NCI-H1417 (cell line): ENCODE data around the gene MACROD1.

Experiments used
- DNase-seq, 3 experiments: peaks; one replicate each; lab custom pipeline; 2025; lab: John Stamatoyannopoulos, UW

Gene MACROD1

DNA sequence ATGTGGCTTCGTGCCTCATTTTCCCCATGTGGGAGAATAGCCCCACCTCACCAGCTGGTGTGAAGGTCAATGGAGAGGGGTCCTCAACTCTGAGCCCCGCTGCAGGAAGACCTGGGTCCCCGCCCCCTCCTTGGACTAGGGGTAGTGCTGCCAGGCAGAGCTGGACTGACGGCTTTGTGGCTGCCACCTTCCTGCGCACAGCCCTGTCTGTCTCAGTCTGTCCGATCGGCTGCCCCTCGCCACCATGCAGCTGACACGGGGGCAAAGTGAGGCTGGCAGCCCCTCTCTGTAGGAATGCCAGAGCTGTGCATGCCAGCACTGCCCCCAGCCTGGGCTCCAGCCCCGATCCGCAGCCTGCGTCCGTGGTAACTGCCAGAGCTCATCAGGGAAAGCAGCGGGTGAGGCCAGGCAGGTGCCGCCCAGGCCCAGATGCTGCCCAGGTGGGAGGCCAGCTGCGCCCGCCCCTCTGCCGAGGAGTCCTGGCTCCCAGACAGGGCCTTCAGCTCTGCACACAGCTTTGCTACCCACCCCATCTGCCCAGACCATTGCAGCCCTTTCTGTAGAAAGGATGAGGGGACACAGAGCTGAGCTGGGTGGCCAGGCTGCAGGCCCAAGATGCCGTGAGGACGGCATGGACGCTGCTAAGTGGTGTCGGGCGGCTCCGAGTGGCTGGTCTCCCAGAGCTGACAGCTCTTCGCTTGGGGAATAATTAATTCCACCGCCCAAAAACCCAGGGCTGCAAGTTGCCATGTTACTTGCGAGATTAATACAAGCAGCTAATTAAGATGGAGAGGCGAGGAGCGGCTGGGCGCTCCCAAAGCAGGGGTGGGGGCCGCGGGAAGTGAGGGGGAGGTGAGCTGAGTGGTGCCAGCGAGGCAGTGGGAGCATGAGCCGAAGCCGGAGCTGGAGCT lies 149.7 kb downstream of the MACROD1 start:
- DNase-seq, result peak in 2 of 3 experiments; percentile 83 to 91

DNA sequence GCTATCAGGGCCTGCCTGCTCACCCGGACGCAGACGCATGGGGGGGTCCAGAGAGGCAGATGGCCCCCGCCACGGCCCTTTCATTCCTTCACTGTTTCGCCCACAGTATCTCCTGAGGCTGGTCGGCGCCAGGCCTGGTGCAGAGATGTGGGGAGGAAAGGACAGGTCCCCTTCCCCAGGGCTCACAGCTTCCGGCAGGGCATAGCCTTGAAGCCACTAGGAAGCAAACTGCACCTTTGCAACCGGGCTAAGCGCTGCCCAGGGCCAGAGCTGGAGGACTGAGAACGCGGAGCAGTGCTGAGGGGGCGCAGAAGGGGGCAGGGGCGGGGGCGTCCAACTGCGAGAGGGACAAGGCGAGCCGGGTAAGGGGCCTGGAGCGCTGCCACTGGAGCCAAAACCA lies 150.4 kb downstream of the MACROD1 start:
- DNase-seq, result no peak

DNA sequence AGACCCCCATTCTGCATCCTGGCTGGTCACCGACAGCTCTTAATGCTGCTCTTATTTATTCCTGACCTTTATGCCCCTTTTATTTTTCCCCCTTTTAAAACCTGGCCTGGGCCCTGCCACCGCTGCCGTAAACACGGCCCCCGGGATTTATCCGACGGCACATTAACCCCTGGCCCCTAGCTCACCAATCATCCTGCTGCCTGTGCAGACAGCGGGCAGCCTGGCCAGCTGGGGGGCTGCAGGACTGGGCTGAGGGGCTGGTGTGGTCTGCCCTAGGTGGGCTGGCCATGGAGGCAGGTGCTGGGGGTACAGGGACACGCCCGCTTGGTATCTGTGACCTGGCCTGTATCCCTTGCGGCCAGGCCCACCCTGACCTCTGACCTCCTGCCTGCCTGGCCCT lies 151.6 kb downstream of the MACROD1 start:
- no peak for DNase-seq

DNA sequence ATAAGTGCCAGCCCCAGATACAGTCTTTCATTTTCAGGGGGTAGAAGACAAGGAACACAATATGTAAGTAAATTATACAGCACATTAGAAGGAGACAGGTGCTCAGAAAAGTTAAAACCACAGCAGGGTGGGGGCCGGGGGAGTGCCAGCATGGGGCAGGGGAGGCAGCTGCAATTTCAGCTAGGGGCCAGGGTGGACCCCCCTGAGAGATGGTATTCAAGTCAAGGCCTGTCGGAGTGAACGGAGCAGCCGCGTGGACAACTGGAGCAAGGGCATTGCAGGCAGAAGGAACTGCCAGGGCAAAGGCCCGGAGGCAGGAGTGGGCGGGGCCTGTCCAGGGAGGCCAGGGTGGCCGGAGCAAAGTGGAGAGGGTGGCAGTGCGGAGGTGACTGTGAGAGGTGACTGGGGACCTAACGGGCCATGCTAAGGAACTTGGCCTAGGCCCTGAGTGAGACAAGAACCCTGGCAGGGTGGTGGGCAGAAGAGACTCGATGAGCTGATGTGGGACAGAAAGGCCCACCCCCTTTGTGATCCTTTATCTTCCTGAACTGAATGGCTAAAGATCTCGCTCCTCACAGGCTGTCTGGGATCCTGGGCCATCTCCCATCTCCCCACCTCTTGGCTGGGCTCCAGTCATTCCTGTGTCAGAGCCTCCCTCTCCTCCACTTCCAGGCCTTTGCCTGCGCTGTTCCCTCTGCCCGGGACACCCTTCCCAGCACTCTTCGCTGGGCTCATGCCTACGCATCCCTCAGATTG lies 152.6 kb downstream of the MACROD1 start:
- DNase-seq, result peak in 1 of 3 experiments; percentile 54

DNA sequence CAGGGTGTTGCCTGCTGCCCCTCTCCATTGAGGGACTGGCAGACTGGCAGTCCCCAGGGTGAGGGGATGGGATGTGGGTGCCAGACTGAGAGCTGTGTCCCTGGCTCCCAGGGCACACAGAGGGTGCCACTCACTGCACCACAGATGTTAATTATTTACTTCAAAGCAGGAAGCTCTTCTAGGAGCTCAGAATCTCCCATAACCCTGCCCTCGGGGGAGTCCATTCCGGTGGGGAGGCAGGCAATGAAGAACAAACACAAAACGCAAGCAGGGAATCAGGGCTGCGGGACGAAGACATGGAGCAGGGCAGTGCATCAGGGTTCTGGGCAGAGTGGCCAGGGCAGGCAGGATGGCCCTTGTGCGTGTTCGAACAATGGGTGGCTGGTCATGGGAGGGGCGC lies 154.5 kb downstream of the MACROD1 start:
- no peak for DNase-seq

DNA sequence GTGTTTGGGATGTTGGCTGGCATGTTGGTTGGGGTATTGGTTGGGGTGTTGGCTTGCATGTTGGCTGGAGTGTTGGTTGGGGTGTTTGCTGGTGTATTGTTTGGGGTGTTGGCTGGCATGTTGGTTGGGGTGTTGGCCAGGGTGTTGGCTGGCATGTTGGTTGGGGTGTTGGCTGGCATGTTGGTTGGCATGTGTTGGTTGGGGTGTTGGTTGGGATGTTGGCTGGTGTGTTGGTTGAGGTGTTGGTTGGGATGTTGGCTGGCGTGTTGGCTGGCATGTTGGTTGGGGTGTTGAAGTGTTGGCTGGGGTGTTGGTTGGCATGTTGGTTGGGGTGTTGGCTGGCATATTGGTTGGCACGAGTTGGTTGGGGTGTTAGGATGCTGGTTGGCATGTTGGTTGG lies 155.1 kb downstream of the MACROD1 start:
- DNase-seq, result no peak

- no peak for DNase-seq
Observed at GRCh38 chr11:64009710-64010109, 156.2 kb downstream of the MACROD1 start.

GRCh38 chr11:64008914-64009633 lies 156.8 kb downstream of the MACROD1 start:
- no peak for DNase-seq

- DNase-seq, result no peak
Observed at GRCh38 chr11:64008283-64008913, 157.5 kb downstream of the MACROD1 start.

DNA sequence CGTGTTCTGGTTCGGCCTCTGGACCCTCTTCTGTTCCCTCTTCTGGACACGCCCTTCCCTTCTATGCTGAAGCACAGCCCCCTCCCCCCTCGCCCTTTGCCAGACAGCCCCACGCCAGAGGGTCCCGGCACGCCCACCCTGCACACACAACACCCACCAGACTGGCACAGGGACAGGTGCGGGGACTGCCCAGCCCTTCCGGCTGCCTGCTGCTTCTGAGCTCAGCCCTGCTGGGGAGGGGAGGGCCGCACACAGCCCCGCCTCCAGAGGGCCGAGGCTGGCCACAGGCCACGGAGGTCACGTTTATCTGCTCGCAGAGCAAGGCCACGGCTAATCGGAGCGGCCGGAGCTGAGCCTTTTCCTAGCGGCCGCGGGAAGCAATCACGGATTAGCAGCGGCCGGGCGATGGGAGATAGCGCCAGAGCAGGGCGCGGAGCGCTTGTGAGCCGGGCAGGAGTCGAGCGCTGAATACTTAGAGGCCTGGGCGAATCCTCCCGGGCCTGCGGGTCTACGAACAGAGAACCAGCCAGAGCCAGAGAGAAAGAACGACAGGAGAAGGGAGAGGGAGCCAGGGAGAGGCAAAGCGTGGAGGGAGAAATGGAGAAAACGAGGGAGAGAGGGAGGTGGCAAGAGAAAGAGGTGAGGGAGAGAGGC lies 158.2 kb downstream of the MACROD1 start:
- DNase-seq, result peak in 1 of 3 experiments; percentile 10

DNA sequence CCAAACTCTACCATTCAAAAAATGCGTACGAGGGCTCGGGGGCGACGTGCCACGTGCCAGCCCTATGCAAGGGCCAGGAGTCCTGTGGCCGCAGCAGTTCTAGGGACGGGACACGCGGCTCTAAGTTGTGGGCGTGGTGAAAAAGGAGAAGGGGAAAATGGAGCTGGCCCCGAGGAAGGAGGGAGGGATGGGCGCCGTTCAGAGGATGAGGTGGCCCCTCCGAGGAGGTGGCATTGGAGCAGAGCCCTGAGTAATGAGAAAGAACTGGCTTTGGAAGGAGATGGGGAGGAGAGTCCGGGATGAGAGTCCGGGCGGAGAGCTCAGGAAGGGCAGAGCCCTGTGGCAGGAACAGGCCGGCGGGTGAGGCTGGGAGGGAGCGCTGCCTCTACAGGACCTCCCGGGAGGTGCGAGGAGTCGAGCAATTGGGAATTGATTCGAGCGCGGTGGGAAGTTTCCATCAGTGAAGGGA lies 158.7 kb downstream of the MACROD1 start:
- DNase-seq, result no peak

- DNase-seq, result no peak
Observed at GRCh38 chr11:64006398-64006797, 159.5 kb downstream of the MACROD1 start.

GRCh38 chr11:64005691-64006090 lies 160.2 kb downstream of the MACROD1 start:
- no peak for DNase-seq

DNA sequence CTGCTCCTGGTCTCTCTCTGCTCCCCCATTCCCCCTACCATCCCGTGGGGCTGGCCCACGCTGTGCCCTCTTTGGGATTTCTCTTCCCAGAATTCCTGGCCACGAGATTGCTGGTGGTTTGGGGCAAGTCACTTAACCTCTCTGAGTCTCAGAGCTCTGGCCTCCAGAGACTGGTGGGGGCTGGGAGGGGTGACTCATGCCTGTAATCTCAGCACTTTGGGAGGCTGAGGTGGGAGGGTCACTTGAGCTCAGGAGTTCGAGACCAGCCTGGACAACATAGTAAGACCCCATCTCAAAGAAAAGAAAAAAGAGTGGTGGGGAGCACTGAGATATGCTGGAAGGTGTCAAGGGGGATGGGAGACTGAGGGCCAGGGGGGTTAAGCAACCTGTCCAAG lies 161.3 kb downstream of the MACROD1 start:
- DNase-seq, result no peak

- DNase-seq, result no peak
Observed at GRCh38 chr11:64003807-64004589, 161.9 kb downstream of the MACROD1 start.

- peak in 1 of 3 experiments; percentile 16 for DNase-seq
Observed at GRCh38 chr11:64001484-64002420, 164.2 kb downstream of the MACROD1 start.

DNA sequence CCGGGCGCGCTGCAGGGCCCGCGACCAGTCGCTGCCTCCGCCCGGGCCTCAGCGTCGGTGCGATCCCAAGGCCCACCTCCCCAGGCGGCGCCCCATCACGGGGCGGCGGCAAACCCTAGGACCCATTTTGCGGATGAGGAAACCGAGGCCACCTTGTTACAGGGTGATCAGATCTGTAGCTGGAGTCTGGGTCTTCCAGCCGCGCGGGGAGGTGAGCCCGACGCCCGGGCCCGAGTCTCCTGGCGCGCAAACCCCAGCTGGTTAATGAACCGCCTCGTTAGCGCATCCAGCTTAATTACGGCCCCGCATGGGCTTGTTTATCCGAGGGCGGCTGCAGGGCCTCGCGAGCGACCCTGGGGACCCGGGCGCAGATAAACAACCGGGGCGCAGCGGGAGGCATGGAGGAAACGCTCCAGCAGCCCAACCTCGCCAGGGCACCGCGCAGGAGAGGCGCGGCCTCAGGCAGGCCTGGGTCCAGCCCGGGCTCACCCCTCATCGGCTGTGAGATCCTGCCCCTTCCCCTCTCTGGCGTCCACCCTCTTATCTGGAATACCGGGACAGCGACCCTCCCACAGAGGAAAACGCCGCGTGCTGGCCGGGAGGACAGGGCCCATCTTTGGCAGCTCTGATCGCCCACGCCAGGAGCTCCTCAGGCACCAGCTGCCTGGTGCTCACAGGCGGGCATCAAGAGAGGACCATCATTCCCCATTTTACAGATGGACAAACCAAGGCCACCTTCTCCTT lies 165.0 kb downstream of the MACROD1 start:
- DNase-seq, result no peak

GRCh38 chr11:64000026-64000739 lies 165.7 kb downstream of the MACROD1 start:
- DNase-seq, result peak in 1 of 3 experiments; percentile 61
